Measurements from ENCODE around the gene ADGRG3.

GRCh38 chr16:57711993-57712392 lies 43.9 kb downstream of the ADGRG3 start:
- no peak for TF ChIP-seq CTCF (IDR thresholded peaks at IDR 0.05)
- no peak for TF ChIP-seq EZH2 (IDR thresholded peaks at IDR 0.05; ENCODE audit: borderline replicate concordance, insufficient read depth, low read depth, low read length, poor library complexity, severe bottlenecking)
